PFSK-1 (cell line): ENCODE results near the gene AOPEP.

ENCODE experiments used
- FOXP2 ChIP-seq: optimal IDR thresholded peaks from 2 replicates; pipeline ENCODE3; 2011; ENCODE audit warnings: borderline replicate concordance, control low read depth, inconsistent platforms; ENCODE audit not compliant: insufficient read depth; ENCODE audit errors: extremely low read length, extremely low read depth
- POLR2AphosphoS5 ChIP-seq: IDR thresholded peaks from 2 replicates; pipeline ENCODE4 v1.6.1; 2012; ENCODE audit warnings: low read depth, mild to moderate bottlenecking, control low read depth, low read length, moderate library complexity
- REST ChIP-seq, 2 experiments: IDR thresholded peaks; 2 replicates each; pipeline versions ENCODE4 v1.6.1 to v1.8.0; 2011 to 2012; ENCODE audit warnings: low read depth in 2 of 2, low read length in 2 of 2, control low read depth in 1 of 2, inconsistent platforms in 1 of 2, mild to moderate bottlenecking in 1 of 2, moderate library complexity in 1 of 2; ENCODE audit not compliant: insufficient read depth in 1 of 2
- SIN3A ChIP-seq: IDR thresholded peaks from 2 replicates; pipeline ENCODE4 v1.6.1; 2012; ENCODE audit warnings: mild to moderate bottlenecking, low read length, moderate library complexity, borderline replicate concordance; ENCODE audit not compliant: insufficient read depth
- TAF1 ChIP-seq: IDR thresholded peaks from 2 replicates; pipeline ENCODE4 v1.6.1; 2012; ENCODE audit warnings: low read length, control low read depth, borderline replicate concordance; ENCODE audit not compliant: insufficient read depth

The AOPEP gene

GRCh38 chr9:94945197-94946144 is 219.0 kb downstream of the AOPEP start:
- no peak for TF ChIP-seq SIN3A
- no peak for TF ChIP-seq REST (IDR thresholded peaks at IDR 0.05; ENCODE audit: insufficient read depth in 1 of 2, low read depth in 2 of 2, low read length in 2 of 2)
- TF ChIP-seq TAF1: no peak
- TF ChIP-seq FOXP2: no peak

GRCh38 chr9:94946256-94946655 is 219.8 kb downstream of the AOPEP start:
- no peak for TF ChIP-seq TAF1
- TF ChIP-seq SIN3A: no peak
- no peak for TF ChIP-seq POLR2AphosphoS5
- TF ChIP-seq FOXP2: no peak
- no peak for TF ChIP-seq REST (IDR thresholded peaks at IDR 0.05; ENCODE audit: insufficient read depth in 1 of 2, low read depth in 2 of 2, low read length in 2 of 2)

GRCh38 chr9:94948567-94949235 is 222.2 kb downstream of the AOPEP start:
- TF ChIP-seq REST (IDR thresholded peaks at IDR 0.05; ENCODE audit: insufficient read depth in 1 of 2, low read depth in 2 of 2, low read length in 2 of 2) (no peak), SIN3A (no peak)

GRCh38 chr9:94949370-94949769 is 222.9 kb downstream of the AOPEP start:
- TF ChIP-seq REST (IDR thresholded peaks at IDR 0.05; ENCODE audit: insufficient read depth in 1 of 2, low read depth in 2 of 2, low read length in 2 of 2): no peak
- TF ChIP-seq POLR2AphosphoS5: no peak
- no peak for TF ChIP-seq FOXP2
- no peak for TF ChIP-seq SIN3A
- no peak for TF ChIP-seq TAF1
